ENCODE measurements around the gene CLIP1. TPM values are rescaled to one million over a fixed set of nuclear protein-coding genes. Genes with fewer than 3 reads are reported as not detected.

The CLIP1 gene
- total and polyA plus RNA-seq, 2 of the 4 experiments (the other 2 are of a cell fraction) = 38.0 to 54.8 TPM

DNA sequence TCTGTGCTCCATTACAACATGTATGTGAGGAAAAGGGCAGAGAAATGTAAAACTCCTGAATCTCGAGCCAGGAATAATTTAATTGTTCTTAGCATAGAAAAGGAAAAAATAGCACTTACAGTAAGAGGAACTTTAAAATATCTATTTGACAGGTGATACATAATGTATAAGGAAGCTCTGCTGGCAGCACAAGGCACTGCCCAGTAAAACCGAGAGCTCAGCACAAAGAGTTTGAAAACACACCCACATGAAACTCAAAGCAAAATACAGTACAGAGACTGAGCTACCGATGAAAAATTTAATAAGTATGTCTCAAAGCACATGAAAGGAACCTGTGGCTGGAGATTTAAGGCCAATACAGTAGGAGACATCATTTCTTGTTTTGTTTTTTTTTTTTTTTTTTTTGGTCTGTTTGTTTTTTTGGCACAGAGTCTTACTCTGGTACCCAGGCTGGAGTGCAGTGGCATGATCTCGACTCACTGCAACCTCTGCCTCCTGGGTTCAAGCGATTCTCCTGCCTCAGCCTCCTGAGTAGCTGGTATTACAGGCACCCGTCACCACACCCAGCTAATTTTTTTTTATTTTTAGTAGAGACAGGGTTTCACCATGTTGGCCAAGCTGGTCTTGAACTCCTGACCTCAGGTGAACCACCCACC, 19.2 kb downstream of the CLIP1 start (continued):
- TF ChIP-seq CHD1 (IDR thresholded peaks at IDR 0.05; ENCODE audit: low read depth, low read length) = no peak

GRCh38 chr12:122402264-122402663, 20.2 kb downstream of the CLIP1 start:
- DNase-seq (no peak), ATAC-seq (ENCODE audit: low read depth) (no peak)
- Histone ChIP-seq H3K27me3 (ENCODE audit: control insufficient read depth, insufficient read depth, low read length) (no peaks in the 10 kb centered on the region), H3K9me3 (ENCODE audit: control insufficient read depth, insufficient read depth, low read length) (no peaks in the 10 kb centered on the region), H3K14ac (replicated peaks; ENCODE audit: low read depth, low read length) (0 out of 2 replicates have a peak overlapping the region, but pooled peaks have one; percentile 11), H3K4me2 (ENCODE audit: low read depth, low read length) (no peak overlapping the region), H3K9me1 (ENCODE audit: insufficient read depth, low read length) (peaks cover 8% of the 10 kb centered on the region), H3K9ac (ENCODE audit: low read depth, low read length) (no peak overlapping the region), H4K8ac (ENCODE audit: low read depth in 2 of 2, low read length in 2 of 2) (peak overlapping the region in 1 of 2 experiments; percentile 46; a peak in 1 of 4 replicates), H4K20me1 (ENCODE audit: insufficient read depth, low read length) (no peaks in the 10 kb centered on the region), H4K91ac (ENCODE audit: insufficient read depth, low read depth, low read length) (peak overlapping the region; percentile 27; the same call in 1 of the 2 replicates), H4K5ac (ENCODE audit: low read depth, low read length) (no peak overlapping the region), H3K79me1 (ENCODE audit: low read depth in 1 of 2, low read length in 2 of 2) (peaks cover 16 to 67% of the 10 kb centered on the region in 2 experiments), H3K27ac (ENCODE audit: insufficient read depth, low read length) (peak overlapping the region; percentile 15; the same call in 1 of the 2 replicates), H2BK20ac (ENCODE audit: low read depth, low read length) (peak overlapping the region; percentile 33; the same call in 1 of the 2 replicates), H3K4me3 (ENCODE audit: insufficient read depth, low read depth, low read length) (no peak overlapping the region), H3K36me3 (ENCODE audit: control insufficient read depth, insufficient read depth, low read length) (peaks cover 3% of the 10 kb centered on the region), H2BK120ac (ENCODE audit: low read depth, low read length) (peak overlapping the region; percentile 44; the same call in 1 of the 2 replicates), H3K4ac (ENCODE audit: low read depth, low read length) (peak overlapping the region; percentile 55; the same call in 1 of the 2 replicates), H3K23ac (ENCODE audit: low read depth, low read length) (no peak overlapping the region; the same call in 1 of the 2 replicates), H2AK9ac (replicated peaks; ENCODE audit: low read depth, low read length, poor library complexity) (no peak overlapping the region), H2AFZ (replicated peaks; ENCODE audit: low read length, poor library complexity) (no peak overlapping the region), H3K4me1 (ENCODE audit: control insufficient read depth, insufficient read depth, low read length) (peaks cover 10% of the 10 kb centered on the region), H2BK5ac (ENCODE audit: low read depth, low read length, poor library complexity, severe bottlenecking) (peak overlapping the region; percentile 32), H2AK5ac (ENCODE audit: low read depth, low read length) (peak overlapping the region; percentile 69; the same call in 1 of the 2 replicates), H3K18ac (ENCODE audit: low read depth, low read length) (0 out of 2 replicates have a peak overlapping the region, but pooled peaks have one; percentile 24), H3K56ac (ENCODE audit: extremely low read depth, insufficient read depth, low read length) (no peak overlapping the region), H2BK15ac (ENCODE audit: low read depth, low read length) (peak overlapping the region; percentile 24; the same call in 1 of the 3 replicates)
- in situ Hi-C loops (cut with MboI; ENCODE audit: low sequenced_read_pairs) (no loop called here), dilution Hi-C loops (cut with HindIII; ENCODE audit: low sequenced_read_pairs, unreplicated experiment) (no loop called here), intact Hi-C loops (cut with micrococcal nuclease) (no loop called here)
- ChIA-PET POLR2A (ENCODE audit: unreplicated experiment) (no interaction called here), CTCF (no interaction called here)
- WGBS, 2 experiments (ENCODE audit: extremely low coverage in 2 of 2, insufficient read length in 1 of 2) = no CpG with 5 or more reads among the region's 4 CpGs
- BruUV-seq (replicated peaks) = no TSS peak
- TF ChIP-seq CHD1 (IDR thresholded peaks at IDR 0.05; ENCODE audit: low read depth, low read length) (no peak), NFE2L2 (IDR thresholded peaks at IDR 0.05; ENCODE audit: low read depth, low read length) (no peak), MAZ (IDR thresholded peaks at IDR 0.05; ENCODE audit: borderline replicate concordance, low read depth, low read length) (no peak), MAFK (IDR thresholded peaks at IDR 0.05; ENCODE audit: low read depth, low read length) (no peak), RAD21 (IDR thresholded peaks at IDR 0.05; ENCODE audit: low read length) (no peak), CEBPB (IDR thresholded peaks at IDR 0.05; ENCODE audit: low read depth, low read length) (no peak), POLR2A (IDR thresholded peaks at IDR 0.05; ENCODE audit: low read depth, low read length) (no peak), MXI1 (IDR thresholded peaks at IDR 0.05; ENCODE audit: borderline replicate concordance, low read depth, low read length) (no peak), SMC3 (IDR thresholded peaks at IDR 0.05; ENCODE audit: low read depth, low read length) (no peak), USF2 (IDR thresholded peaks at IDR 0.05; ENCODE audit: low read depth, low read length) (no peak), FOS (IDR thresholded peaks at IDR 0.05; ENCODE audit: low read depth, low read length) (no peak), CTCF (conservative IDR thresholded peaks at IDR 0.05; ENCODE audit: low read depth, low read length) (no peak)
- TF ChIP-seq, protein P1, sequence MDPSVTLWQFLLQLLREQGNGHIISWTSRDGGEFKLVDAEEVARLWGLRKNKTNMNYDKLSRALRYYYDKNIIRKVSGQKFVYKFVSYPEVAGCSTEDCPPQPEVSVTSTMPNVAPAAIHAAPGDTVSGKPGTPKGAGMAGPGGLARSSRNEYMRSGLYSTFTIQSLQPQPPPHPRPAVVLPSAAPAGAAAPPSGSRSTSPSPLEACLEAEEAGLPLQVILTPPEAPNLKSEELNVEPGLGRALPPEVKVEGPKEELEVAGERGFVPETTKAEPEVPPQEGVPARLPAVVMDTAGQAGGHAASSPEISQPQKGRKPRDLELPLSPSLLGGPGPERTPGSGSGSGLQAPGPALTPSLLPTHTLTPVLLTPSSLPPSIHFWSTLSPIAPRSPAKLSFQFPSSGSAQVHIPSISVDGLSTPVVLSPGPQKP (IDR thresholded peaks at IDR 0.05; ENCODE audit: borderline replicate concordance, low read depth, low read length) = no peak

Data from IMR-90 (cell line).